ENCODE measurements around the gene TRAPPC5.

DNA sequence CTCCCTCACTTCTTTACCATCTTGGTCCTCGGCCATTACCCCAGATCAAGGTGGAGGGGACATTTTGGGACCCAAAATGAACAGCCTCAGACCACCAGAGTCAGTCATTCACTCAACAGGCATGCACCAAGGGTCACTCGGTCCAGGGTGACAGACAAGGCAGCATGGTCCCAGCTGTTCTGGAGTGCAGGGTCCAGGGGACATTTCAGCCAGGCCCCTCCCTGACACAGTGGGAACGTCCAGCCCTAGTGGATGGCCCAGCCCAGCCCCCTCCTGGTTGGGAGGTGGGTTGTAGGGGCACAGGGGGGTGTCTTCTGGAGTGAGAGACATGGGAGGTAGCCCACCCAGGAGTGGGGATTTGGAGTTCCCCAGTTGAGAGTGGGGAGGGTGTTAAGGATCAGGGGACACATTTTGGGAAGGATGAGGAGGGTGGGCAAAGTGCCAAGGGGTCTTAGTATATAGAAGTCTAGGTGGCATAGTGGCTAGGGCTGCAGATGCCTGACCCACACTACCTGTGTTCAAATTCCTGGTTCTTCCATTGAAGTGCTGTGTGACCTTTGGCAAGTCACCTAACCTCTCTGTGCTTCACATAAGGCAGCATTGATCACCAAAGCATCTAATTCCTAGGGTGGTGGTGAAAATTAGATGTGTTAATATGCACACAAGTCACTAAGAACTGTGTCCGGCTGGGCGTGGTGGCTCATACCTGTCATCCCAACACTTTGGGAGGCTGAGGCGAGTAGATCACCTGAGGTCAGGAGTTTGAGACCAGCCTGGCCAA, 23.8 kb downstream of the TRAPPC5 start:
- TF ChIP-seq, protein P1, sequence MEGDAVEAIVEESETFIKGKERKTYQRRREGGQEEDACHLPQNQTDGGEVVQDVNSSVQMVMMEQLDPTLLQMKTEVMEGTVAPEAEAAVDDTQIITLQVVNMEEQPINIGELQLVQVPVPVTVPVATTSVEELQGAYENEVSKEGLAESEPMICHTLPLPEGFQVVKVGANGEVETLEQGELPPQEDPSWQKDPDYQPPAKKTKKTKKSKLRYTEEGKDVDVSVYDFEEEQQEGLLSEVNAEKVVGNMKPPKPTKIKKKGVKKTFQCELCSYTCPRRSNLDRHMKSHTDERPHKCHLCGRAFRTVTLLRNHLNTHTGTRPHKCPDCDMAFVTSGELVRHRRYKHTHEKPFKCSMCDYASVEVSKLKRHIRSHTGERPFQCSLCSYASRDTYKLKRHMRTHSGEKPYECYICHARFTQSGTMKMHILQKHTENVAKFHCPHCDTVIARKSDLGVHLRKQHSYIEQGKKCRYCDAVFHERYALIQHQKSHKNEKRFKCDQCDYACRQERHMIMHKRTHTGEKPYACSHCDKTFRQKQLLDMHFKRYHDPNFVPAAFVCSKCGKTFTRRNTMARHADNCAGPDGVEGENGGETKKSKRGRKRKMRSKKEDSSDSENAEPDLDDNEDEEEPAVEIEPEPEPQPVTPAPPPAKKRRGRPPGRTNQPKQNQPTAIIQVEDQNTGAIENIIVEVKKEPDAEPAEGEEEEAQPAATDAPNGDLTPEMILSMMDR (IDR thresholded peaks at IDR 0.05; ENCODE audit: low read depth, low read length), result no peak
- no peak for TF ChIP-seq EZH2phosphoT487 (IDR thresholded peaks at IDR 0.05; ENCODE audit: low read depth)

All from OCI-LY3 (cell line).